Endodermal cell (in vitro differentiated cells): ENCODE measurements around the gene ROR1. TPM values are rescaled to one million over a fixed set of nuclear protein-coding genes. Genes with fewer than 3 reads are reported as not detected.

Source experiments
- DNase-seq: peaks from one replicate; pipeline ENCODE4 v3.0.0-alpha.2; 2017
- H3K27ac ChIP-seq: 2 replicates; pipeline ENCODE4 v1.5.1; 2013; ENCODE audit warnings: mild to moderate bottlenecking, low read depth, low read length, moderate library complexity
- H3K27me3 ChIP-seq: 2 replicates; pipeline ENCODE4 v1.6.1; 2013; ENCODE audit warnings: mild to moderate bottlenecking, low read length, moderate library complexity; ENCODE audit not compliant: insufficient read depth, control insufficient read depth, poor library complexity, severe bottlenecking
- H3K36me3 ChIP-seq: 2 replicates; pipeline ENCODE4 v1.7.0; 2013; ENCODE audit warnings: mild to moderate bottlenecking, low read length, moderate library complexity; ENCODE audit not compliant: control insufficient read depth, insufficient read depth
- H3K4me1 ChIP-seq: one replicate; pipeline ENCODE4 v1.7.0; 2013; ENCODE audit warnings: low read length; ENCODE audit not compliant: control insufficient read depth, insufficient read depth
- H3K4me3 ChIP-seq: 2 replicates; pipeline ENCODE4 v1.5.1; 2013; ENCODE audit warnings: mild to moderate bottlenecking, low read length, moderate library complexity
- H3K9ac ChIP-seq: 2 replicates; pipeline ENCODE4 v1.6.1; 2013; ENCODE audit warnings: mild to moderate bottlenecking, low read length, moderate library complexity; ENCODE audit not compliant: poor library complexity, severe bottlenecking; ENCODE audit errors: extremely low read depth
- H3K9me3 ChIP-seq: 2 replicates; pipeline ENCODE4 v1.6.1; 2013; ENCODE audit warnings: mild to moderate bottlenecking, low read length, moderate library complexity; ENCODE audit not compliant: control insufficient read depth
- H3K27ac Mint-ChIP-seq: 2 replicates; pipeline ENCODE4 v1.8.0; 2020; ENCODE audit warnings: mixed read lengths
- H3K27me3 Mint-ChIP-seq: 2 replicates; pipeline ENCODE4 v1.8.0; 2021; ENCODE audit warnings: mild to moderate bottlenecking, mixed read lengths; ENCODE audit not compliant: insufficient read depth
- H3K36me3 Mint-ChIP-seq: 2 replicates; pipeline ENCODE4 v1.8.0; 2020; ENCODE audit warnings: low read depth, mixed read lengths
- H3K4me1 Mint-ChIP-seq: 2 replicates; pipeline ENCODE4 v1.8.0; 2020; ENCODE audit warnings: mixed read lengths
- H3K4me3 Mint-ChIP-seq: 2 replicates; pipeline ENCODE4 v1.8.0; 2020; ENCODE audit warnings: mild to moderate bottlenecking, moderate library complexity, mixed read lengths
- H3K9me3 Mint-ChIP-seq: 2 replicates; pipeline ENCODE4 v1.8.0; 2020; ENCODE audit warnings: mild to moderate bottlenecking, mixed read lengths
- CTCF ChIP-seq: fragments of 200-600 bp; sonication (generic); conservative IDR thresholded peaks from 2 replicates; pipeline ENCODE4 v1.5.0; 2021; ENCODE audit warnings: antibody characterized with exemption, mild to moderate bottlenecking
- WGBS, 2 experiments: methylation state at CpG; one replicate each; pipeline versions ENCODE4 v1.1.5 to v1.1.7; 2013; ENCODE audit warnings: missing lambda C conversion rate in 2 of 2, mixed read lengths in 1 of 2; ENCODE audit not compliant: insufficient coverage in 1 of 2, insufficient read length in 1 of 2; 5-methylcytosine and 5-hydroxymethylcytosine counted together
- total RNA-seq, 2 donors: library from RNA; stranded (reverse); fragmentation: NEBNext Ultra II Directional in 1 of 2; extraction: Animal tissue kit (Norgen Biotek cat#: 25700) in 1 of 2; gene quantifications; 2 replicates in 1 of 2; 3 replicates in 1 of 2; pipeline ENCODE4 v1.2.1, GENCODE V29; 2021

ROR1 gene
- total RNA-seq, 2 donors from 2014 or later: 77.4 to 77.9 TPM

GRCh38 chr1:64203420-64203819 lies 429.6 kb downstream of the ROR1 start, which contains the start of gene UBE2U:
Gene UBE2U, plus strand, starts transcription at chr1:64203623. Its CDS starts 428 bp downstream, at chr1:64204051.
- peak; percentile 39 for DNase-seq
- H3K9me3 ChIP-seq: no peaks in the 10 kb centered on the region
- H3K4me1 ChIP-seq: no peaks in the 10 kb centered on the region
- Mint-ChIP-seq H3K4me3 (no peak within 1 kb of the TSS), H3K27ac (no peak within 1 kb of the TSS), H3K36me3 (no peaks in the 10 kb centered on the region), H3K9me3 (peaks cover 10% of the 10 kb centered on the region), H3K27me3 (peaks cover 3% of the 10 kb centered on the region), H3K4me1 (peaks cover 1% of the 10 kb centered on the region)
- H3K36me3 ChIP-seq: no peaks in the 10 kb centered on the region
- H3K27ac ChIP-seq: no peak within 1 kb of the TSS
- 97% methylated on average over 20 to 23 of the region's 23 CpGs for WGBS, 2 experiments
- TF ChIP-seq CTCF: no peak
- no peak within 1 kb of the TSS for H3K4me3 ChIP-seq
- no peak within 1 kb of the TSS for H3K9ac ChIP-seq
- no peaks in the 10 kb centered on the region for H3K27me3 ChIP-seq

- Mint-ChIP-seq H3K9me3 (no peaks in the 10 kb centered on the region), H3K36me3 (no peaks in the 10 kb centered on the region), H3K4me3 (no peak overlapping the region), H3K27me3 (no peaks in the 10 kb centered on the region), H3K27ac (no peak overlapping the region), H3K4me1 (peaks cover 4% of the 10 kb centered on the region)
- Histone ChIP-seq H3K27ac (no peak overlapping the region), H3K4me1 (no peaks in the 10 kb centered on the region), H3K9ac (no peak overlapping the region), H3K27me3 (no peaks in the 10 kb centered on the region), H3K9me3 (no peaks in the 10 kb centered on the region), H3K4me3 (no peak overlapping the region), H3K36me3 (no peaks in the 10 kb centered on the region)
- no peak for DNase-seq
- WGBS, 2 experiments: 90% methylated on average over 2 of the region's 2 CpGs; no CpG with 5 or more reads in 1 of the 2 experiments
- peak; percentile 52 for TF ChIP-seq CTCF
Observed at GRCh38 chr1:64209221-64209620, 435.4 kb downstream of the ROR1 start.

GRCh38 chr1:64212031-64212430 lies 438.2 kb downstream of the ROR1 start:
- Mint-ChIP-seq H3K4me3 (no peak overlapping the region), H3K27ac (no peak overlapping the region), H3K9me3 (no peaks in the 10 kb centered on the region), H3K4me1 (peaks cover 2% of the 10 kb centered on the region), H3K36me3 (no peaks in the 10 kb centered on the region), H3K27me3 (no peaks in the 10 kb centered on the region)
- no peaks in the 10 kb centered on the region for H3K36me3 ChIP-seq
- H3K9ac ChIP-seq: no peak overlapping the region
- no peaks in the 10 kb centered on the region for H3K4me1 ChIP-seq
- no peaks in the 10 kb centered on the region for H3K27me3 ChIP-seq
- H3K27ac ChIP-seq: no peak overlapping the region
- H3K4me3 ChIP-seq: no peak overlapping the region
- TF ChIP-seq CTCF: no peak
- H3K9me3 ChIP-seq: no peaks in the 10 kb centered on the region
- DNase-seq: no peak
